ENCODE data around the gene MESP1.

The MESP1 gene

GRCh38 chr15:89758283-89758682 lies 7.2 kb upstream of the MESP1 start:
- DNase-seq (ENCODE audit: low read depth): no peak

- DNase-seq (ENCODE audit: low read depth): no peak
Measured at GRCh38 chr15:89756897-89757296, 5.8 kb upstream of the MESP1 start.

- no peak for DNase-seq (ENCODE audit: low read depth)
Measured at GRCh38 chr15:89755701-89756100, 4.7 kb upstream of the MESP1 start.

DNA sequence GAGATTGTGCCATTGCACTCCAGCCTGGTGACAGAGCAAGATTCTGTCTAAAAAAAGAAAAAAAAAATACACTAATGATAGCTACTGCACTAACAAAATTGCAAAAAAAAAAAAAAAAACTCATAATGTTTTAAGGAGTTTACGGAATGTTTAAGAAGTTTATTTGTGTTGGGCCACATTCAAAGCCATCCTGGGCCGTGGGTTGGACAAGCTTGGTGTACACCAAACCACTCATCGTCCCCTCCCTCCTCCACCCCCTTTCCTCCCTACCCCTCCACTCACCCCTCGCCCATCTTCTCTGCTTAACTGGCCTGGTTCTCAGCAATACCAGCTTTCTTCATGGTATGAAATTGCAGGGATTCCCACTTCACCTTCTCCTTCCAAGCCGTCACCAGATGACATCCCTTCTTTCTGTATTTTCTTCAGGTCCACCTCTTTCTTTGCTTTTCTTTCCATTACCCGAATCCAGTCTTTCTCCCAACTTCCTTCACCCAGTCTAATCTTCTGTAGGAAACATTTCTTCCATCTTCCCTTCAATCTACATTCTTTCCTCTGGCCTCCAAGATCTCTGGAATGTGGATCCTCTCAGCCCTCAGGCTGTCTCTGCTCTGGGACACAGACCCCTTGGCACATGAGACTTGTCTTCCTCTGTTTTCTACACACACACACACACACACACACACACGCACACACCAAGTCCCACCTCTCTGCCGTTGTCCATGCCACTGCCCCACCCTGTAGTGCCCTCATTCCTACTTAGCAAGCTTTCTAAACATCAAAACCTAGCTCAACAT lies 3.5 kb upstream of the MESP1 start:
- DNase-seq (ENCODE audit: low read depth): no peak

DNA sequence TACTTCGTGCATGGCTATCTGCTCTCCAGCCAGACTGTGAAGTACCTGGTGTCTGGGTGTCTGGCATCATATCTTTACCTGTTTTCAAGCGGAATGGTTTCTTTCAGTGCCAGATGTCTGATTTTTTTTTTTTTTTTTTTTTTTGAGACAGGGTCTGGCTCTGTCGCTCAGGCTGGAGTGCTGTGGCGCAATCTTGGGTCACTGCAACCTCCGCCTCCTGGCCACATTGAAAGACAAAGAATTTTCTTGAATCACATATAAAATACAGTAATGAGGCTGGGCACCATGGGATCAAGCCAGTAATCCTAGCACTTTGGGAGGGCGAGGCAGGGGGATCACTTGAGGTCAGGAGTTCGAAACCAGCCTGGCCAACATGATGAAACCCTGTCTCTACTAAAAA lies 2.8 kb upstream of the MESP1 start:
- no peak for DNase-seq (ENCODE audit: low read depth)

GRCh38 chr15:89751748-89752147 lies 699 bp upstream of the MESP1 start:
- no peak for DNase-seq (ENCODE audit: low read depth)

GRCh38 chr15:89749951-89750559 lies 994 bp downstream of the MESP1 start:
- DNase-seq (ENCODE audit: low read depth): no peak

DNA sequence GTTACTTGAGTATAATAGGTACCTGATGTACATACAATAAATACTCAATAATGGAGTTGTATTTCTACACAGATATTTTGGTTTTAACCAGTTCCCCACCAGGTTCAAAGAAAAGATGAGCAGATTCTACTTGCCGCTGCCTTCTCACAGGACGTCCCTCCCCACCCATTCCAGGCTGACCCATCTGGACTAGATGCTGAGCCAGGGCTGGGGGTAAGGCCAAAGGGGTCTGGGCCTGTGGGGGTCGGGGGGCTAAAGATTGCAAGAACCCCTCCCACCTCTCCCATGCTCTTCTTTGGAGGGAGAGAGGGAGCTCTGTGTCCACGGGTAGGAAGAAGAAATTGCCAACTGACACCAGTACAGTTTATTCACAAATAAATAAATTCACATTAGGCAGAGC lies 1.5 kb downstream of the MESP1 start:
- no peak for DNase-seq (ENCODE audit: low read depth)

GRCh38 chr15:89749054-89749453 lies 2.0 kb downstream of the MESP1 start:
- DNase-seq (ENCODE audit: low read depth): no peak

GRCh38 chr15:89747708-89748682 lies 3.1 kb downstream of the MESP1 start:
- no peak for DNase-seq (ENCODE audit: low read depth)

GRCh38 chr15:89746386-89746780 lies 4.7 kb downstream of the MESP1 start:
- no peak for DNase-seq (ENCODE audit: low read depth)

GRCh38 chr15:89745768-89746167 lies 5.3 kb downstream of the MESP1 start:
- DNase-seq (ENCODE audit: low read depth): no peak

DNA sequence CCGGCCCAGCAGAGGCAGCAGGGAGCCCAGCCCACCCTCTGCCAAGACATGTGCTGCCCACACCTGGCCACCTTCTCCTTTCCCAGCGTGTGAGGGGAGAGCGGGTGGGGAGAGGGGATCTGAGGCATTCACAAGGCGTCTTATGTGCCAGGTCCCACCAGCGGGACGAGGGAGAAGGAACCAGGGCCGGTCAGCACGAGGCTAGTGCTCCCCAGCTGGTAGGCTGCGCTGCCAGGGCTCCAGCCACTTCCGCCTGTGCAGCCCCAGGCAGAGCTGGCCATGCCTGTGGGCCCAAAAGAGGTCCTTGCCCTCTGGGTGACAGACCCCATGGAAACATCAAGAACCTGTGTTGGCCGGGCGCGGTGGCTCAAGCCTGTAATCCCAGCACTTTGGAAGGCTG lies 5.9 kb downstream of the MESP1 start:
- no peak for DNase-seq (ENCODE audit: low read depth)

DNA sequence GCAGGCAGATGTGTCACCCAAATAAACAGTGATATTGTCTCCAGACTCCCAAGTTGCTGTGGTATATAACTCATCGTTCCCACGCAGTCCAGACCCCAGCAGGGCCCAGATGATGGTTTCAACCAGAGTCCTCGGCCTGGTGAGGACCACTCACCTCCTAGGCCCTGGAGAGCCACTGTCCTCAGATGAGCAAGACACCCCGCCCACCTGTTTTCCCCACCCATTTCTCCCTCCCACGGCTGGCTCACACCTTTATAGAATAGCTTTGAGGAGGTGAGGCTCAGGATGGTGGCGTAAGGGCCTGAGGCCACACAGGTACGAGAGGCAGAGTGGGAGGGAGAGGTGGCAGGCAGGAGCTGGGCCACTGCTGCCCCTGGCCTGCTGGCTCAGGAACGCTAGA lies 7.5 kb downstream of the MESP1 start:
- no peak for DNase-seq (ENCODE audit: low read depth)

GRCh38 chr15:89743011-89743410 lies 8.0 kb downstream of the MESP1 start:
- DNase-seq (ENCODE audit: low read depth): no peak

DNA sequence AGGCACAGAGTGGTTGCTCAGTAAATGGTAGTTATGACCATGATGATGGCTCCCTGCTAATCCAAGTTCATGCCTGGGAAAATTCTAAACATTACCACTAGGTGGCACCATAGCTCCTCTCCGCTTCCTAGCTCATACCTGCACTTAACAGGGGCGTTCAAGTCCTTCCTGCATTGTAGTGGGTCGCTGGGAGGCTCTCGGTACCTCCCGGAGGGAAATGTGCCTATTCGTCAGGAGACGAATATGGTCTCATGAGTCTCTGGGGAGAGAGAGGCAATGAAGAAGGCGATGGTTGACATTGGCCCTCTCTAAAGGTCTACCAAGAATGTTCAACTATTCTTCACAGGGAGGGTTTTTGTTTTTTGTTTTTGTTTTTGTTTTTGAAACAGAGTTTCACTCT lies 10.9 kb downstream of the MESP1 start:
- DNase-seq (ENCODE audit: low read depth): no peak

DNA sequence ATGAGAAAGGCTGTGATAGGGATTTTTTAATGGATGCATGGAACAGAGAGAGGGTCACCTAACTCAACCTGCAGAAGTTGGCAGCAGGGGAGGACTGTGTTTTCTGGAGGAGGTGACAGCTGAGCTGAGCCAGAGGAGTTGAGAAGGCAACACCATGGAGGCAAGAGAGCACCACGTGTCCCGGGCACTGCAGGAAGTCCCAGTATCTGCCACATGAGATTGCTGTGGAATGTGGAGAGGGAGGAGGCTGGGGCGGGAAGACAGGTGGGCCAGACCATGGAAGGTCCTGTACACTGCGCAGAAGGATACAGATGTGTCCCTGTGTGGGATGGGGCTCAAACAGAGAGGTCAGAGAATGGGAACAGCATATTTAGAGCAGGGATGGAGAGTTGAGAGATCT lies 15.3 kb downstream of the MESP1 start:
- DNase-seq (ENCODE audit: low read depth): no peak

- no peak for DNase-seq (ENCODE audit: low read depth)
Measured at GRCh38 chr15:89732451-89733172, 18.4 kb downstream of the MESP1 start.

DNA sequence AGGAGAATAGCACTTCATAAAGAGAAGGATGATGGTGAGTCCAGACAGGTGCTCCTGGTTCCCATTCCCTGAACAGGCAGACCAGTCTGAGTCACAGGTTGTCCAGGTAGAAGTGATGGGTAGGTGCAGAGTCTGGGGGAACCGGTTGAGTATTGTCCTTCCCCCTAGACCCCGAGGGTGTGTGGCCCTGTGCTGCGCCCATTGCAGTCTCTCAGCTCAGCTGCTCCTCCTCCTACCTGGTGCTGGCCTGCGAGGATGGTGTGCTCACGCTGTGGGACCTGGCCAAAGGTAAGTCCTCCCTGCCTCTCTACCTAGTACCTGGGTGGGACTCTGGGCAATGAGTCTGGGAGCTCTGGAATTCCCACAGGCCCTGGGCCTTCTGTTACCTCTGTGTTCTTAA lies 19.8 kb downstream of the MESP1 start:
- DNase-seq (ENCODE audit: low read depth): no peak

DNA sequence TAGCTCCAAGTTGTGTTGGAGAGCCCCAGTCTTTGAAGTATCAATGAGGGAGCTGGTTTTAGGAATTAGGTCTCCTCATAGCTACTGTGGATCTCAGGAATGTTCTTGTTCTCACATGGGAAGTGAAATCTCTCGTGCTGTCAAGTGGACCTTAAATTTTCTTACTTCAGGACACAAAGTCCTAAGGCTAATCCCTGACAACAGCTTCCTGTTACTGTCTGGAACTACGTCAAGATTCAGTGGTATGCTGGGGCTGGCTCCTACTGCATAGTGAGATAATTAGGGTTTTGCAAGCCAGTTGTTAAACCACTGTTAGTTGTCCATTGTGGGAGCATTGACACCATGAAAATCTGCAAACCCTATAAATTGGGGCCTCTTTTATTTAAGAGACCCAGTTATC lies 22.8 kb downstream of the MESP1 start:
- DNase-seq (ENCODE audit: low read depth): no peak

DNA sequence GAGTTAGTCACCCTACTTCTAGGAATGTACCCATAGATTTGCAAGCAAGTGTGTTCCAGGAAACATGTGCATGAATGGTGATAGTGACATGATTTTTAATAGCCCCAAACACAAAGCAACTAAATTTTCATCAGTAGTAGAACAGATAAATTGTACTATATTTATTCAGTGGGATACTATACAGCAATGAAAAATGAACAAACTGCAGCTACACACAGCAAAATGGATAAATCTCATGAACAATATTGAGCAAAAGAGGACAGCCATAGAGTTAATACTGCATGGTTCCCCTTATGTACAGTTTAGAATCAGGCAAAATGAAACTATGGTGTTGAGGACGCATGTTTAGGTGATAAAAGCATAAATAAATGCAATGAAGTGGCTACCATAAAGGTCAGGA lies 26.0 kb downstream of the MESP1 start:
- no peak for DNase-seq (ENCODE audit: low read depth)

DNA sequence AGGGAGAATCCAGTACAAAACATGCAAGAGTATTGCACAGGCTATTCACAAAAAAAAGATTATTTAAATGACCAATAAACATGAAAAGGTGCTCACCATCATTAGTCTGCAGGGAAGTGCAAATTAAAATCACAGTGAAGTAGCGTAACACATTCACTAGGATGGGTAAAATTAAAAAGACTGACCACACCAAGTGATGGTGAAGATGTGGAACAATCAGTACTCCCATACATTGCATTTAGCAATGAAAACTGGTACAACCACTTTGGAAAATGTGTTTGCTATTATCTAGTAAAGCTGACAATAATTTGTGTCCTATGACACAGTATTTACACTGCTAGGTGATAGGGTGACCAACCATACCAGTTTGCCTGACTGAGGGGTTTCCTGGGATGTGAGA lies 26.4 kb downstream of the MESP1 start:
- DNase-seq (ENCODE audit: low read depth): no peak

Measured in stimulated activated CD8-positive, alpha-beta memory T cell treated with anti-CD3 and anti-CD28 coated beads, Interleukin-7, amount 100 ng/mL, for 24 hours (primary cell).